A673 (cell line): ENCODE data around the gene ID3.

Experiments
- EZH2 ChIP-seq: fragments of 200-600 bp; sonication (generic); IDR thresholded peaks from 2 replicates; pipeline ENCODE4 v1.6.1; 2017; ENCODE audit warnings: borderline replicate concordance, low read depth, mild to moderate bottlenecking, mixed read lengths, antibody characterized with exemption, low read length; ENCODE audit not compliant: poor library complexity, severe bottlenecking
- TF ChIP-seq, protein P1 (sequence below): fragments of 300-800, 200-600 bp; sonication (generic); conservative IDR thresholded peaks from 2 replicates; pipeline ENCODE4 v1.5.1; 2017; ENCODE audit warnings: low read depth, mild to moderate bottlenecking, antibody characterized with exemption, low read length, moderate library complexity, mixed read lengths

DNA sequence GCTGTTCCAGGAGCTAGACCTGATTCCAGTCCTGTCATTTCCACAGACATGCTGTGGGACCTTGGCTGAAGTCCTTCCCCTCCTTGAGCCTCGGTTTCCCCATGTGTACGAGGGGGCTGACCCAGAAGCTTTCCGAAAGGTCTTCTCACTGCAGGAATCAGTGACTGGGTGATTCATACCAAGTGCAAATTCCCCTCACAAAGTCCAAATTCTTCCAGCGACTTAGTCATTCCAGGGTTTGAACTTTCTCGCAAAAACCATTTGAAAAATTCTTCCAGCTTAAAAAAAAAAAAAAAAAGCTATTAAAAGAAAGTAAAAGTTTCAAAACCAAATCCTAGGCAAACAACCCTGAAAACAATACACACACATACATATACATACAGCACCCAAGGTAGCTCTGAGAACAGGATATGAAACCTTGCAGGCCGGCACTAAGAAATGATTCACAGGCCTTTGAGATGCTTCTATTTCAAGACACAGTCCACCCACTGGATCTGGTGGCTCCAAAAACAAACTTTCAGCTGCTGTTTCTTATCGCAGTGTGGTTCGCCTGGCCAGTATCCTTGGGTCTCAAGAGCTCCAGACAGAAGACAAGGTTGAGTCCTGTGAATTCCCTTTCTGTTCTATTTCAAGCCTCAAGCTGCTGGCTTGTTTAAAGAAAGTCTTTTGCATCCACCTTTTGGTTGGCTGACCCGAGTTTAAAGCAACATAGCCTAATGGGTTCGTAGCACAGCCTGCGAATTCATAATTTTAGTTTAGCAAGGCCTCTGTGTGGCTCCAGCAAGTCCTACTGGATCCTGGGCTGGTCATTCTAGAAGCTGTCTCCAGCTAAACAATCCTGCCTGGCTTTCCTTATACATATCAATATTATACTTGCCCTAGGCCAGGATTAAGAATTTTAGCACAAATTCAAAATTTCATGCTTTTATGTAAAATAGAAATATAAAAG lies 18.0 kb upstream of the ID3 start:
- TF ChIP-seq, protein P1, sequence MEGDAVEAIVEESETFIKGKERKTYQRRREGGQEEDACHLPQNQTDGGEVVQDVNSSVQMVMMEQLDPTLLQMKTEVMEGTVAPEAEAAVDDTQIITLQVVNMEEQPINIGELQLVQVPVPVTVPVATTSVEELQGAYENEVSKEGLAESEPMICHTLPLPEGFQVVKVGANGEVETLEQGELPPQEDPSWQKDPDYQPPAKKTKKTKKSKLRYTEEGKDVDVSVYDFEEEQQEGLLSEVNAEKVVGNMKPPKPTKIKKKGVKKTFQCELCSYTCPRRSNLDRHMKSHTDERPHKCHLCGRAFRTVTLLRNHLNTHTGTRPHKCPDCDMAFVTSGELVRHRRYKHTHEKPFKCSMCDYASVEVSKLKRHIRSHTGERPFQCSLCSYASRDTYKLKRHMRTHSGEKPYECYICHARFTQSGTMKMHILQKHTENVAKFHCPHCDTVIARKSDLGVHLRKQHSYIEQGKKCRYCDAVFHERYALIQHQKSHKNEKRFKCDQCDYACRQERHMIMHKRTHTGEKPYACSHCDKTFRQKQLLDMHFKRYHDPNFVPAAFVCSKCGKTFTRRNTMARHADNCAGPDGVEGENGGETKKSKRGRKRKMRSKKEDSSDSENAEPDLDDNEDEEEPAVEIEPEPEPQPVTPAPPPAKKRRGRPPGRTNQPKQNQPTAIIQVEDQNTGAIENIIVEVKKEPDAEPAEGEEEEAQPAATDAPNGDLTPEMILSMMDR: no peak
- no peak for TF ChIP-seq EZH2
